ENCODE data around the gene ZHX3. TPM values are rescaled to one million over a fixed set of nuclear protein-coding genes. Genes with fewer than 3 reads are reported as not detected.

The ZHX3 gene
- total RNA-seq, 1 experiment from 2014 or later = 2.5 TPM

GRCh38 chr20:41276317-41276751 lies 41.2 kb downstream of the ZHX3 start:
- H3K4me3 ChIP-seq (ENCODE audit: insufficient read depth, low read depth, low read length) = no peak overlapping the region
- no peaks in the 10 kb centered on the region for H3K36me3 ChIP-seq (replicated peaks; ENCODE audit: control insufficient read depth, insufficient read depth, low read length)
- DNase-seq = no peak
- H3K27me3 ChIP-seq (ENCODE audit: control insufficient read depth, insufficient read depth, low read length) = no peaks in the 10 kb centered on the region

GRCh38 chr20:41275301-41275731 lies 42.2 kb downstream of the ZHX3 start:
- Histone ChIP-seq H3K36me3 (replicated peaks; ENCODE audit: control insufficient read depth, insufficient read depth, low read length) (no peaks in the 10 kb centered on the region), H3K4me3 (ENCODE audit: insufficient read depth, low read depth, low read length) (no peak overlapping the region), H3K27me3 (ENCODE audit: control insufficient read depth, insufficient read depth, low read length) (no peaks in the 10 kb centered on the region)
- DNase-seq = no peak

GRCh38 chr20:41274152-41274551 lies 43.4 kb downstream of the ZHX3 start:
- no peaks in the 10 kb centered on the region for H3K27me3 ChIP-seq (ENCODE audit: control insufficient read depth, insufficient read depth, low read length)
- H3K36me3 ChIP-seq (replicated peaks; ENCODE audit: control insufficient read depth, insufficient read depth, low read length) = no peaks in the 10 kb centered on the region
- H3K4me3 ChIP-seq (ENCODE audit: insufficient read depth, low read depth, low read length) = no peak overlapping the region
- no peak for DNase-seq

GRCh38 chr20:41273445-41273844 lies 44.1 kb downstream of the ZHX3 start:
- H3K27me3 ChIP-seq (ENCODE audit: control insufficient read depth, insufficient read depth, low read length) = no peaks in the 10 kb centered on the region
- no peak overlapping the region for H3K4me3 ChIP-seq (ENCODE audit: insufficient read depth, low read depth, low read length)
- DNase-seq = no peak
- no peaks in the 10 kb centered on the region for H3K36me3 ChIP-seq (replicated peaks; ENCODE audit: control insufficient read depth, insufficient read depth, low read length)

- no peaks in the 10 kb centered on the region for H3K27me3 ChIP-seq (ENCODE audit: control insufficient read depth, insufficient read depth, low read length)
- no peak overlapping the region for H3K4me3 ChIP-seq (ENCODE audit: insufficient read depth, low read depth, low read length)
- no peak for DNase-seq
- H3K36me3 ChIP-seq (replicated peaks; ENCODE audit: control insufficient read depth, insufficient read depth, low read length) = no peaks in the 10 kb centered on the region
Observed at GRCh38 chr20:41272339-41272738, 45.2 kb downstream of the ZHX3 start.

GRCh38 chr20:41268917-41269652 lies 48.4 kb downstream of the ZHX3 start:
- Histone ChIP-seq H3K27me3 (ENCODE audit: control insufficient read depth, insufficient read depth, low read length) (no peaks in the 10 kb centered on the region), H3K36me3 (replicated peaks; ENCODE audit: control insufficient read depth, insufficient read depth, low read length) (no peaks in the 10 kb centered on the region), H3K4me3 (ENCODE audit: insufficient read depth, low read depth, low read length) (no peak overlapping the region)
- no peak for DNase-seq

GRCh38 chr20:41268402-41268801 lies 49.1 kb downstream of the ZHX3 start:
- Histone ChIP-seq H3K27me3 (ENCODE audit: control insufficient read depth, insufficient read depth, low read length) (no peaks in the 10 kb centered on the region), H3K36me3 (replicated peaks; ENCODE audit: control insufficient read depth, insufficient read depth, low read length) (no peaks in the 10 kb centered on the region), H3K4me3 (ENCODE audit: insufficient read depth, low read depth, low read length) (no peak overlapping the region)
- DNase-seq = no peak

GRCh38 chr20:41265938-41266337 lies 51.6 kb downstream of the ZHX3 start:
- DNase-seq = no peak
- Histone ChIP-seq H3K27me3 (ENCODE audit: control insufficient read depth, insufficient read depth, low read length) (no peaks in the 10 kb centered on the region), H3K36me3 (replicated peaks; ENCODE audit: control insufficient read depth, insufficient read depth, low read length) (no peaks in the 10 kb centered on the region), H3K4me3 (ENCODE audit: insufficient read depth, low read depth, low read length) (no peak overlapping the region)

- no peaks in the 10 kb centered on the region for H3K36me3 ChIP-seq (replicated peaks; ENCODE audit: control insufficient read depth, insufficient read depth, low read length)
- H3K4me3 ChIP-seq (ENCODE audit: insufficient read depth, low read depth, low read length) = no peak overlapping the region
- DNase-seq = no peak
Observed at GRCh38 chr20:41264819-41265218, 52.7 kb downstream of the ZHX3 start.

GRCh38 chr20:41261790-41262717 lies 55.5 kb downstream of the ZHX3 start:
- DNase-seq = no peak
- Histone ChIP-seq H3K4me3 (ENCODE audit: insufficient read depth, low read depth, low read length) (no peak overlapping the region), H3K27me3 (ENCODE audit: control insufficient read depth, insufficient read depth, low read length) (no peaks in the 10 kb centered on the region), H3K36me3 (replicated peaks; ENCODE audit: control insufficient read depth, insufficient read depth, low read length) (no peaks in the 10 kb centered on the region)

More at GRCh38 chr20:41264819-41265218, 52.7 kb downstream of the ZHX3 start:
- H3K27me3 ChIP-seq (ENCODE audit: control insufficient read depth, insufficient read depth, low read length) = no peaks in the 10 kb centered on the region

GRCh38 chr20:41261260-41261659 lies 56.3 kb downstream of the ZHX3 start:
- Histone ChIP-seq H3K36me3 (replicated peaks; ENCODE audit: control insufficient read depth, insufficient read depth, low read length) (no peaks in the 10 kb centered on the region), H3K27me3 (ENCODE audit: control insufficient read depth, insufficient read depth, low read length) (no peaks in the 10 kb centered on the region), H3K4me3 (ENCODE audit: insufficient read depth, low read depth, low read length) (no peak overlapping the region)
- peak; percentile 35 for DNase-seq

- DNase-seq = no peak
- no peaks in the 10 kb centered on the region for H3K27me3 ChIP-seq (ENCODE audit: control insufficient read depth, insufficient read depth, low read length)
- H3K4me3 ChIP-seq (ENCODE audit: insufficient read depth, low read depth, low read length) = no peak overlapping the region
- H3K36me3 ChIP-seq (replicated peaks; ENCODE audit: control insufficient read depth, insufficient read depth, low read length) = no peaks in the 10 kb centered on the region
Observed at GRCh38 chr20:41260734-41261220, 56.8 kb downstream of the ZHX3 start.

GRCh38 chr20:41259309-41259708 lies 58.2 kb downstream of the ZHX3 start:
- Histone ChIP-seq H3K27me3 (ENCODE audit: control insufficient read depth, insufficient read depth, low read length) (no peaks in the 10 kb centered on the region), H3K36me3 (replicated peaks; ENCODE audit: control insufficient read depth, insufficient read depth, low read length) (no peaks in the 10 kb centered on the region), H3K4me3 (ENCODE audit: insufficient read depth, low read depth, low read length) (no peak overlapping the region)
- DNase-seq = no peak

GRCh38 chr20:41258474-41258873 lies 59.1 kb downstream of the ZHX3 start:
- H3K27me3 ChIP-seq (ENCODE audit: control insufficient read depth, insufficient read depth, low read length) = no peaks in the 10 kb centered on the region
- DNase-seq = no peak
- H3K36me3 ChIP-seq (replicated peaks; ENCODE audit: control insufficient read depth, insufficient read depth, low read length) = no peaks in the 10 kb centered on the region

GRCh38 chr20:41256516-41256915 lies 61.0 kb downstream of the ZHX3 start:
- Histone ChIP-seq H3K36me3 (replicated peaks; ENCODE audit: control insufficient read depth, insufficient read depth, low read length) (no peaks in the 10 kb centered on the region), H3K27me3 (ENCODE audit: control insufficient read depth, insufficient read depth, low read length) (no peaks in the 10 kb centered on the region), H3K4me3 (ENCODE audit: insufficient read depth, low read depth, low read length) (no peak overlapping the region)
- DNase-seq = no peak

More at GRCh38 chr20:41258474-41258873, 59.1 kb downstream of the ZHX3 start:
- H3K4me3 ChIP-seq (ENCODE audit: insufficient read depth, low read depth, low read length) = no peak overlapping the region
